Glutamatergic neuron (in vitro differentiated cells): ENCODE data around the gene GSTO1. TPM values are rescaled to one million over a fixed set of nuclear protein-coding genes. Genes with fewer than 3 reads are reported as not detected.
A peak's percentile ranks its signal among the peaks of the same experiment; 100 is the strongest.

Experiments used
- DNase-seq: peaks from one replicate; pipeline ENCODE4 v3.0.0; 2022
- H3K27ac Mint-ChIP-seq: one replicate; pipeline ENCODE4 v1.8.0; 2020; ENCODE audit warnings: mild to moderate bottlenecking, mixed read lengths, inconsistent platforms; ENCODE audit not compliant: unreplicated experiment
- H3K27me3 Mint-ChIP-seq: one replicate; pipeline ENCODE4 v1.8.0; 2020; ENCODE audit warnings: mild to moderate bottlenecking, moderate library complexity, mixed read lengths, inconsistent platforms; ENCODE audit not compliant: unreplicated experiment
- H3K36me3 Mint-ChIP-seq: one replicate; pipeline ENCODE4 v1.8.0; 2020; ENCODE audit warnings: mild to moderate bottlenecking, mixed read lengths, inconsistent platforms; ENCODE audit not compliant: unreplicated experiment
- H3K4me1 Mint-ChIP-seq: one replicate; pipeline ENCODE4 v1.8.0; 2020; ENCODE audit warnings: mild to moderate bottlenecking, low read depth, mixed read lengths, inconsistent platforms; ENCODE audit not compliant: unreplicated experiment
- H3K4me3 Mint-ChIP-seq: one replicate; pipeline ENCODE4 v1.8.0; 2020; ENCODE audit warnings: mild to moderate bottlenecking, mixed read lengths, inconsistent platforms; ENCODE audit not compliant: unreplicated experiment
- H3K9me3 Mint-ChIP-seq: one replicate; pipeline ENCODE4 v1.8.0; 2020; ENCODE audit warnings: mild to moderate bottlenecking, moderate library complexity, mixed read lengths, inconsistent platforms; ENCODE audit not compliant: unreplicated experiment
- CTCF ChIP-seq: fragments of 200-600 bp; sonication (generic); IDR thresholded peaks from one replicate; pipeline ENCODE4 v1.5.0; 2021; ENCODE audit not compliant: partially characterized antibody, unreplicated experiment
- total RNA-seq: library from RNA; stranded (reverse); fragmentation: NEBNext Ultra II Directional; extraction: Animal tissue kit (Norgen Biotek cat#: 25700); gene quantifications from one replicate; pipeline ENCODE4 v1.2.1, GENCODE V29; 2021; ENCODE audit not compliant: unreplicated experiment

The GSTO1 gene
- total RNA-seq, 1 donor from 2014 or later, result 26.8 TPM

GRCh38 chr10:104297697-104298660 lies 43.3 kb downstream of the GSTO1 start:
- Mint-ChIP-seq H3K9me3 (peaks cover 8% of the 10 kb centered on the region), H3K27ac (no peak overlapping the region), H3K4me3 (no peak overlapping the region), H3K4me1 (peaks cover 37% of the 10 kb centered on the region), H3K36me3 (peaks cover 1% of the 10 kb centered on the region), H3K27me3 (peaks cover 6% of the 10 kb centered on the region)
- peak; percentile 80 for DNase-seq
- peak; percentile 66 for TF ChIP-seq CTCF

GRCh38 chr10:104299031-104299904 lies 44.6 kb downstream of the GSTO1 start:
- Mint-ChIP-seq H3K4me1 (peaks cover 37% of the 10 kb centered on the region), H3K27me3 (peaks cover 6% of the 10 kb centered on the region), H3K9me3 (peaks cover 12% of the 10 kb centered on the region), H3K4me3 (peak overlapping the region; percentile 79), H3K27ac (peak overlapping the region; percentile 99), H3K36me3 (peaks cover 13% of the 10 kb centered on the region)
- no peak for TF ChIP-seq CTCF
- DNase-seq, result no peak

- H3K4me3 Mint-ChIP-seq, result peak overlapping the region; percentile 79
- no peak for DNase-seq
- peaks cover 6% of the 10 kb centered on the region for H3K27me3 Mint-ChIP-seq
- H3K4me1 Mint-ChIP-seq, result peaks cover 42% of the 10 kb centered on the region
- no peak for TF ChIP-seq CTCF
- peaks cover 20% of the 10 kb centered on the region for H3K36me3 Mint-ChIP-seq
- H3K9me3 Mint-ChIP-seq, result peaks cover 12% of the 10 kb centered on the region
- H3K27ac Mint-ChIP-seq, result peak overlapping the region; percentile 99
Measured at GRCh38 chr10:104300002-104300735, 45.5 kb downstream of the GSTO1 start.

- H3K27ac Mint-ChIP-seq, result peak overlapping the region; percentile 99
- peaks cover 6% of the 10 kb centered on the region for H3K27me3 Mint-ChIP-seq
- H3K4me1 Mint-ChIP-seq, result peaks cover 45% of the 10 kb centered on the region
- peak; percentile 86 for DNase-seq
- H3K36me3 Mint-ChIP-seq, result peaks cover 20% of the 10 kb centered on the region
- TF ChIP-seq CTCF, result no peak
- peak overlapping the region; percentile 79 for H3K4me3 Mint-ChIP-seq
- peaks cover 13% of the 10 kb centered on the region for H3K9me3 Mint-ChIP-seq
Measured at GRCh38 chr10:104300736-104301292, 46.1 kb downstream of the GSTO1 start.
